GM19452 (cell line): ENCODE data around the gene TMX3.
A peak's percentile ranks its signal among the peaks of the same experiment; 100 is the strongest.

Experiments
- ATAC-seq: cut with Tn5 transposase; IDR thresholded peaks from one replicate; pipeline ENCODE4 v1.9.1; 2021; ENCODE audit not compliant: unreplicated experiment

TMX3 gene

GRCh38 chr18:68713131-68713530 is 1.8 kb downstream of the TMX3 start:
- ATAC-seq, result no peak

DNA sequence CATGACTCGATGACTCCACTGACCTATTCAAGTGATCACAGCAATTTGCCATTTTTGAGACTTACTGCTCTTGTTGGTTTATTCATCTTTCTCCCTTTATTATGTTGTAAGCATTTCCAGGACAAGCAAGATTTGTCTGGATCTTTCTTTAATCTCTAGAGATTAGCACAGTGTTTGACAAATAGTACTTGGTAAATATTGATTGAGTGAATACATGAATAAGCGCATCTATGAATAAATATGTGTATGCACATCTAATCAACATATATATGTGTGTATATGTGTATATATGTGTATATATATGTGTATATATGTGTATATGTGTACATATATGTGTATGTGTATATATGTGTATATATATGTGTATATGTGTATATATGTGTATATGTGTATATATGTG is 7.3 kb downstream of the TMX3 start:
- no peak for ATAC-seq

GRCh38 chr18:68705119-68705518 is 9.8 kb downstream of the TMX3 start:
- ATAC-seq, result no peak

DNA sequence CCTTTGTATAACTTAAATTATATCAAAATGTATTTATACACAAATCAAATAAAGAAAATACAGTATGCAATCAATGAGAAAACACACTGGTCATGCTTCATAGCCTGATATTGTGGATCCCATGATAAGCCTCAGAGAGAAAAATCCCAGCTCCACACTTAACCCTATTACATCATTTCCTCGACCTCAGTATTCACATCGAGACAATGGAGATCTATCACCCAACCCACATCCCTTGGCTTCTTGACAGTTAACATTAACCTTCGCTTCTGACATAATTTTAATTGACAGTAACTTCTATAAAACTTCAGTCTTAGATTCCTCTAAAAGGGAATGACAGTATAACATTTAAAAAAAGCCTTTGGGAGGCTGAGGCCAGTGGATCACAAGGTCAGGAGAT is 11.6 kb downstream of the TMX3 start:
- ATAC-seq, result no peak

- no peak for ATAC-seq
These were observed 13.6 kb downstream of the TMX3 start for GRCh38 chr18:68701353-68701752.

DNA sequence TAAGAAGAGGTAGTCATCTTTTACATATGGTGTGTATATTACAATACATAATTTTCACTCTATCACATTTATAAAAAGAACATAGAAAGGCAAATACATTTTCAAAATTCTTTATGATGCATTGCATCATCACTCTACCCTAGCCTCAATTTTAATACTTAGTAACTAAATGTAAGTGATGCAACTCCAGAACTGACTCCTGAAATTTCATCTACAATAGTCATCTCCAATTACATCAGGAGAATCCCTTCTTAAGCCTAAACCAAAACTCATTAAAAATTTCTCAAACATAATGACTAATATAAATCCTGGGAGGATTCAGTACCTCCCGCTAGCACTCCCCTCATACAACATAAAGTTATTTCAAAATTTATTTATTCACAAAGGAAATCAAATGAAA is 15.9 kb downstream of the TMX3 start:
- ATAC-seq, result no peak

GRCh38 chr18:68696937-68697336 is 18.0 kb downstream of the TMX3 start:
- ATAC-seq, result no peak

GRCh38 chr18:68694316-68694715 is 20.6 kb downstream of the TMX3 start:
- no peak for ATAC-seq

- ATAC-seq, result no peak
These were observed 21.7 kb downstream of the TMX3 start for GRCh38 chr18:68693091-68693815.

- no peak for ATAC-seq
These were observed 35.4 kb downstream of the TMX3 start for GRCh38 chr18:68679528-68679927.

DNA sequence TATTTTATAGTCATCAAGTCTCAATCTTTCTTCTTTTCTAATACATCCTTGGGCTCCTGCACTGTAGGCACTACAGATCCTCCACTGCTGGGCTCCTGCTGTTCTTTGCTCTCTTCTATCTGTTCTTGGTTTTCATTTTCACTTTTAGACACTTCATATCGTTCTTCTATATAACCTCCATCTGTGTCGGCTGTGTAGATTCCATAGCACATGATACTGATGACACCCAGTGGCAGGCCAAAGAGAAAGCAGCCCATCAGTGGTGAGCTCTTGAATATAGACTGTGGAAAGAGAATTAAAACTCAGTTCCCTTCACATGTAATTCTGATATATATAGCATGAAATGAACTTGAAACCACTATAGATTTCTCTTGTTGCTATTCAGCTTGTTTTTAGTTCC is 38.0 kb downstream of the TMX3 start:
- ATAC-seq, result peak; percentile 64

DNA sequence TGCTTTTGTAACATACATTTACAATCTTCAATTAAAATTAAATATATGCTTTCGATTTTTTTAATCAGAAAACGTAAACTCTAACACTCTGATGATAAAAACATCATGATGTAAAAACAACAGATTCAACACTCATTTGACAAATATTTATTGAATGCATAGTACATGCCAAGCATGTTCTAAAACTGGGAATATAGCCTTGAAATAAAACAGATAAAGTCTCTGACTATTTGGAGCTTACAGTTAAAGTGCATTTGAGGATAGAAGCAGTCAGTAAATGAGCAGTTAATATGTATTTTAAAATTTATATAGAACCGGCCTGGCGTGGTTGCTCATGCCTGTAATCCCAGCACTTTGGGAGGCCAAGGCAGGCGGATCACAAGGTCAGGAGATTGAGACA is 47.8 kb downstream of the TMX3 start:
- no peak for ATAC-seq

- ATAC-seq, result no peak
These were observed 48.5 kb downstream of the TMX3 start for GRCh38 chr18:68666381-68666780.

GRCh38 chr18:68665628-68666027 is 49.3 kb downstream of the TMX3 start:
- no peak for ATAC-seq

DNA sequence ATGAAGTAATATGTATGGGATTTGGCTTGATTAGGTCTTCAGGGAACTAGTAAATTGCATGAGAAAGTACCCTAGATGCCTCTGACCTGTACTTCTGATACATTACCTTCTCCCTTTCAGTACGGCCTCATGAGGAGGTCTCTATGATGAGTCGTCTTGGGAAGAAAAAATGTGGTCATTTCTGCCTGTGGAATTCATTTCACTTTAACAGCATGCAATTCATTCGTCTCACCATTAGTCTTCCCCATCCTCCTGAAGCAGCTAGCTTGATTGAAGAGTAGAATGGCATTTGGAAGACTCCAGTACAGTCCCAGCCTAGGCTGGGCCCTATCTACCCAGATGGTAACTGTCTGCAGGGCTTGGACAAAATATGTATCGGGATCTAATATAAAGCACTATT is 52.2 kb downstream of the TMX3 start:
- ATAC-seq, result no peak

DNA sequence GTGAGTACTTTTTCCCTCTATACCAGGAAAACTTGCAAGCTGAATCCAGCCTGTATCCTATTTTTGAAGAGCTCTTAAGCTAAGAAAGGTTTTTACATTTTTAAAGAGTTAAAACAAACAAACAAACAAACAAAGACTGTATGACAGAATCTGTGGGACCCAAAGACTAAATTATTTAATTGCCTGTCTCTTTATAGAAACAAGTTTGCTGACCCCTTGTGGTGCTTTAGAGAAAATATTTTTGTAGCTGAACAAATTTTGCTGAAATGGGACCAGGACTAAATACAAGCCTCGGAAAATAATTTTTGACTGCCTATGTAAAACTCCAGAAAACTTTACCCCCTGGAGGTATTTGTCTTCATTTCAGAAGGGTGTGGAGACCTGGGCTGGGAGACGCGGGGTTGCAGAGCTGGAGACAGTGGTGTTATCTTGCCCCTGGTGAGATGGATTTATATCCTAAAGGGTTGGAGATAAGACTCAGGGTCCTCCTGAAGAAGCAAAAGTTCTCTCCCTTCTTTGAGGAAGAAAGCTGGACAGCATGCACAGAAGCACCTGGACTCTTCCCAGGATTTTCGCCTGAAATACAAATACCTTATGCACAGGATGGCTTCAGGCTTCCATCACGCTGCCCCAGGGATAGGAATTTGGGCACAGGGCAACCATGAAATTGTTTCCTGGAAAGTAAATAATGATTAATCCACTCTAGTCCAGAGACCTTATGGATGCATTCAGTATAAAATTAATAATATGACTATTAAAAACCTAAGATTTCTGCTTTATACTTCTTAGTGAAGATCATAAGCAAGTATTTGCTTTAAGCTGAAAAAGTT is 54.3 kb downstream of the TMX3 start:
- ATAC-seq, result no peak

DNA sequence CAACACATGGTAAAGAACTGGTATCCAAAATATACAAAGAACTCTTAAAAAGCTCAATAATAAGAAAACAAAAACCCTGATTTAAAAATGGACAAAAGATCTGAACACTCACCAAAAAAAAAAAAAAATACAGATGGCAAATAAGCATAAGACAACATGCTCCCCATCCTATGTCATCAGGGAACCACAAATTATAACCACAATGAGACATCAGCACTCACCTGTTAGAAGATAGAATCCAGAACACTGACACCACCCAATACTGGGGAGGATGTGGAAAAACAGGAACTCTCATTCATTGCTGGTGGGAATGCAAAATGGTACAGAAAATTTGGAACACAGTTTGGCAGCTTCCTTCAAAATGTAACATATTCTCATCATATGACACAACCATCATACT is 66.7 kb downstream of the TMX3 start:
- ATAC-seq, result no peak

GRCh38 chr18:68642003-68642402 is 72.9 kb downstream of the TMX3 start:
- ATAC-seq, result no peak

DNA sequence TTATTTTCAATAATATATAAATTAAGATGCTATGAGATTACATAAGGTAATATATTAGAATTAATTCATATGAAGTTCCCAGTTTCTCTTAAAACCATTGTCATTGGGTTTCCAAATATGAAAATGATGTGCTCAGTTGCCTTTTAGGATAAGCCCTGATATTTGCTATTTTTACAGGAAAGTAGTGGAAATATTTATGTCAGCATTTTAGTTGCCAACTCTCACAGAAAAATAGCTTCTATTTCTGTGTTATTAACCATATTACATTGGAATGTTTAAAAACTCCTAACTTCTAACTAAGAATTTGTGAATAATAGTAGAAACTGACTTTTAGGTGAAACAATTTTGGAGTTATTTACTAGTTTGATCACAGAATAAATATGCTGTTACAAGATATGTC is 74.0 kb downstream of the TMX3 start:
- no peak for ATAC-seq

- no peak for ATAC-seq
These were observed 76.3 kb downstream of the TMX3 start for GRCh38 chr18:68638613-68639012.

- ATAC-seq, result no peak
These were observed 87.1 kb downstream of the TMX3 start for GRCh38 chr18:68627812-68628211.
